ENCODE measurements around the gene CFAP70.

The CFAP70 gene

DNA sequence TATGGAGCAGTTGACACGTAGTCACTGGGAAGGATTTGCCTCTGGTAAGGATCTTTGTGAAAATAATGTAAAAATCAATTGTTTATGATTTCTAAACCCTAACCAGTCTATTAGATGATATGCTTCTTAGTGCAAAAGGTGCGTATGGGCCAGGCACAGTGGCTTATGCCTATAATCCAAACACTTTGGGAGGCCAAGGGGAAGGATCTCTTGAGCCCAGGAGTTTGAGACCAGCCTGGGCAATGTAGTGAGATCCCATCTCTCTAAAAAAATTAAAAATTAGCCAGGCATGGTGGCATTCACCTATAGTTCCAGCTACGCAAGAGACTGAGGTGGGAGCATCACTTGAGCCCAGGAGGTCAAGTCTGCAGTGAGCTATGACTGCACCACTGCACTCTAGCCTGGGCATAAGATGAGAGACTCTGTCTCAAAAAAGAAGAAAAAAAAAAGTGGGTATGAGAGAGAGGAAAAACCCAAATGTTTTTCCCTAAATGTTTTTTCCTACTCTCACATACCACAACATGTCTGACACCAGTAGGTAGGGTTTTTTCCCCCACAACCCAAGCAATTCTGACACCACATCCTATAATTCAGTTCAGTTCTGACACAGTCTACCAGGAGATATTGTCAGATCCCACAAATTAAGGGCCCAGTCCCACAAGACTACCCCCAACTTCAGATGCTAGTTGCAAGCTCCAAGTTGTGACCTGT lies 148.1 kb downstream of the CFAP70 start:
- no peak for DNase-seq

DNA sequence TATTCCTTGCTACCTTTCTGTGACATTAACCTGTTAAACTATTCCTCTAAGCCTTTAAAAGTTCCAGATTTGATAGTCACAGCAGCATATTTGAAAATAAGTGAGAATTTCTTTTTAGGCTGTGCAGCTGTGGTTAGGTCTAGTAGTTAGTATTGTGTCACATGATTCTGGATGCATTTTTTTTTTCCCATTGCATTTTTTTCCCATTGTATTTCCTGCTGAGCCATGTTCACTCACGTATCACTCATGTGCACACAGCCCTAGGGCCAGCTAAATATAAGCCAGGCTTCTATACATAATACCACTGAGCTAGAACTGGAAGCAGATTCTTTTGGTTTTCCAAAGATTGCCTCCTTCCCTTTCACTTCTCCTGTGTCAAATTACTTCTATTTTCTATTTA lies 149.0 kb downstream of the CFAP70 start:
- DNase-seq: no peak

DNA sequence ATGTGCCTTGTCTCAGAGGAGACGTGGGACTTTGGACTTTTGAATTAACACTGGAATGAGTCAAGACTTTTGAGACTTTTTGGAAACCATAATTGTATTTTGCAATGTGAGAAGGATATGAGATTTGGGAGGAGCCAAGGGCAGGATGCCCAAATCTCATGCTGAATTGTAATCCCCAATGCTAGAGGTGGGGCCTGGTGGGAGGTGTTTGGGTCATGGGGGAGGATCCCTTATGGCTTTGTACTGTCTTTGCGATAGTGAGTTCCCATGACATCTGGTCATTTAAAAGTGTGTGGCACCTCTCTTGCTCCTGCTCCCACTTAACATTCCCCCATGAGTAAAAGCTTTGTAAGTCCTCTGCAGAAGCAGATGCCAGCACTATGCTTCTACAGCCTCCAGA lies 150.8 kb downstream of the CFAP70 start:
- no peak for DNase-seq

DNA sequence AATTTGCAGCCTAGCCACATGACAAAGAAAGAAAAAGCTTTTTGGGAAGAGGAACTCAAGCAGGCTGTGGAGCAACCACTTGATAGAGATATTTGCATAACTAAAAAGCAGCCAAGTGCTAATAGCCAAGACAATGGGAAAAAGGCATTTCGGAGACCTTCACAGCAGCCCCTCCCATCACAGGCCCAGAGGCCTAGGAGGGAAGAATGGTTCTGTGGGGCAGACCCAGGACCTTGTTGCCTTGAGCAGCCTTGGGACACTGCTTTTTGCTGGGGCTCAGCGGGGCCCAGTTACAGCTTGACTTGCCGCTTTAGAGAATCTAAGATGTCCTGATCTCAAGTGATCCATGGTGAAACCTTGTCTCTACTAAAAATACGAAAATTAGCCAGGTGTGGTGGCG lies 152.3 kb downstream of the CFAP70 start:
- no peak for DNase-seq

DNA sequence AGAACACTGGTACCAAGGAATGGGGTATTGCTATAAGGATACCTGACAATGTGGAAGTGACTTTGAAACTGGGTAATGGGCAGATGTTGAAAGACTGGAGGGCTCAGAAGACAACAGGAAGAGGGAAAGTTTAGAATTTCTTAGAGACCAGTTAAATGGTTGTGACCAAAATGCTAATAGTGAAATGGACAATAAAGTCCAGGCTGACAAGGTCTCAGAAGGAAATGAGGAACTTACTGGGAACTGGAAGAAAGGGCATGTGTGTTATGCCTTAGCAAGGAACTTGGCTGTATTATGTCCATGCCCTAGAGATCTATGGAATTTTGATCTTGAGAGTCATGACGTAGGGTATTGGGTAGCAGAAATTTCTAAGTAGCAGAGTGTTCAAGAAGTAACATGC lies 152.8 kb downstream of the CFAP70 start:
- DNase-seq: no peak

DNA sequence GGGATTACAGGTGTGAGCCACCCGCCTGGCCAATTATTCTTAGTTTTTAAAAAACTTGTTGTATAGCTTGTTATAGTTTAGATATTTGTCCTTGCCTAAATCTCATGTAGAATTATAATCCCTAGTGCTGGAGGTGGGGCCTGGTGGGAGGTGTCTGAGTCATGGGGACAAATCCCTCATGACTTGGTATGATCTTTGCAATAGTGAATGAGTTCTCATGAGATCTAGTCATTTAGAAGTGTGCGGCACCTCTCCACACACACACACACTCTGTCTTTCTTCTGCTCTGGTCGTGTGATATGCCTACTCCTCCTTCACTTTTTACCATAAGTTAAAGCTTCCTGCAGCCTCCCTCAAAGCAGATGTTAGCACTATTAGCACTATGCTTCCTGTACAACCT lies 153.6 kb downstream of the CFAP70 start:
- DNase-seq: no peak
